Endothelial cell of umbilical vein (primary cell): ENCODE results near the gene GPR173. TPM values are rescaled to one million over a fixed set of nuclear protein-coding genes. Genes with fewer than 3 reads are reported as not detected.

Experiments
- BruUV-seq: library from RNA; stranded (reverse); fragments of 400-500 nt; replicated peaks from 2 replicates; lab custom pipeline; 2021; lab: Mats Ljungman, UMichigan
- CTCF ChIA-PET: fragments of 300-600, 350-600 bp; sonication (Branson Sonifier 250); formaldehyde crosslinking; loops from one replicate; lab custom pipeline; 2021; ENCODE audit warnings: antibody characterized with exemption, inconsistent platforms; lab: Charles Lee
- POLR2A ChIA-PET: fragments of 300-600, 350-600 bp; sonication (Branson Sonifier 250); formaldehyde crosslinking; loops from one replicate; lab custom pipeline; 2021; ENCODE audit warnings: antibody characterized with exemption, inconsistent platforms; lab: Charles Lee
- DNase-seq: peaks from one replicate; pipeline ENCODE4 v3.0.0-alpha.2; 2011; ENCODE audit warnings: low read depth, low spot score
- FAIRE-seq: peaks from 2 replicates; lab custom pipeline; 2011; peaks lifted over from hg19 to GRCh38; lab: Jason Lieb, UNC
- H2AFZ ChIP-seq: 2 replicates; pipeline ENCODE4 v1.6.0; 2012; ENCODE audit warnings: low read depth, low read length, control low read depth, inconsistent platforms
- H3K27ac ChIP-seq: 2 replicates; pipeline ENCODE4 v1.5.1; 2011; ENCODE audit warnings: low read depth, mild to moderate bottlenecking, control low read depth, low read length, moderate library complexity; ENCODE audit not compliant: insufficient read depth
- H3K27me3 ChIP-seq, 2 experiments: 2 replicates each; pipeline versions ENCODE4 v1.6.0 to v1.6.1; 2011; ENCODE audit warnings: low read length in 2 of 2, mixed read lengths in 1 of 2; ENCODE audit not compliant: control insufficient read depth in 2 of 2, insufficient read depth in 2 of 2
- H3K36me3 ChIP-seq, 2 experiments: 2 replicates in 1 of 2; 3 replicates in 1 of 2; pipeline ENCODE4 v1.5.1; 2011; ENCODE audit warnings: low read length in 2 of 2, mild to moderate bottlenecking in 1 of 2, moderate library complexity in 1 of 2; ENCODE audit not compliant: control insufficient read depth in 2 of 2, insufficient read depth in 2 of 2; ENCODE audit errors: extremely low read depth in 1 of 2
- H3K4me1 ChIP-seq: 3 replicates; pipeline ENCODE4 v1.5.1; 2011; ENCODE audit warnings: mild to moderate bottlenecking, low read length; ENCODE audit not compliant: control insufficient read depth, insufficient read depth; ENCODE audit errors: extremely low read depth
- H3K4me2 ChIP-seq: 2 replicates; pipeline ENCODE4 v1.6.1; 2011; ENCODE audit warnings: low read length, control low read depth, mixed read lengths; ENCODE audit not compliant: insufficient read depth
- H3K4me3 ChIP-seq, 3 experiments: fragments of 200-600 bp in 1 of 3; sonication (generic), shearing (Covaris generic) in 1 of 3; replicated peaks in 1 of 3; 2 replicates each; pipeline ENCODE4 v1.5.1; 2011 to 2016; ENCODE audit warnings: control low read depth in 3 of 3, low read length in 3 of 3, mild to moderate bottlenecking in 2 of 3, inconsistent platforms in 1 of 3, low read depth in 1 of 3, moderate library complexity in 1 of 3; ENCODE audit not compliant: insufficient read depth in 1 of 3
- H3K79me2 ChIP-seq: 2 replicates; pipeline ENCODE4 v1.6.0; 2012; ENCODE audit warnings: low read length, inconsistent platforms; ENCODE audit not compliant: control insufficient read depth, insufficient read depth
- H3K9ac ChIP-seq: replicated peaks from 2 replicates; pipeline ENCODE3; 2011; ENCODE audit warnings: low read length, control low read depth; ENCODE audit not compliant: insufficient read depth; ENCODE audit errors: extremely low read depth
- H3K9me1 ChIP-seq: replicated peaks from 3 replicates; pipeline ENCODE4 v1.6.0; 2011; ENCODE audit warnings: mild to moderate bottlenecking, low read length; ENCODE audit not compliant: control insufficient read depth, insufficient read depth; ENCODE audit errors: extremely low read depth
- H3K9me3 ChIP-seq: replicated peaks from 2 replicates; pipeline ENCODE4 v1.5.1; 2012; ENCODE audit warnings: low read length, inconsistent platforms; ENCODE audit not compliant: control insufficient read depth, insufficient read depth
- H4K20me1 ChIP-seq: replicated peaks from 2 replicates; pipeline ENCODE3; 2011; ENCODE audit warnings: mild to moderate bottlenecking, low read length; ENCODE audit not compliant: control insufficient read depth, insufficient read depth; ENCODE audit errors: extremely low read depth
- EZH2 ChIP-seq: IDR thresholded peaks from 2 replicates; pipeline ENCODE4 v1.6.1; 2012; ENCODE audit warnings: borderline replicate concordance, low read depth, mild to moderate bottlenecking, moderate library complexity, low read length, inconsistent platforms; ENCODE audit not compliant: severe bottlenecking
- FOS ChIP-seq: IDR thresholded peaks from 2 replicates; pipeline ENCODE4 v1.6.1; 2011; ENCODE audit warnings: mild to moderate bottlenecking, low read length, moderate library complexity, borderline replicate concordance; ENCODE audit not compliant: insufficient read depth
- GATA2 ChIP-seq: IDR thresholded peaks from 2 replicates; pipeline ENCODE4 v1.7.0; 2011; ENCODE audit warnings: low read depth, mild to moderate bottlenecking, moderate library complexity, mixed read lengths, low read length; ENCODE audit not compliant: insufficient read length, insufficient read depth
- JUN ChIP-seq: IDR thresholded peaks from 2 replicates; pipeline ENCODE4 v1.6.1; 2011; ENCODE audit warnings: borderline replicate concordance, low read depth; ENCODE audit not compliant: insufficient read length, insufficient read depth
- MAX ChIP-seq: IDR thresholded peaks from 2 replicates; pipeline ENCODE4 v1.6.1; 2011; ENCODE audit not compliant: insufficient read depth, insufficient read length
- MYC ChIP-seq: IDR thresholded peaks from one replicate; pipeline ENCODE4 v1.6.1; 2011; ENCODE audit warnings: mild to moderate bottlenecking, low read depth, low read length
- POLR2A ChIP-seq: IDR thresholded peaks from 2 replicates; pipeline ENCODE4 v1.6.1; 2012; ENCODE audit warnings: low read depth, mild to moderate bottlenecking, control low read depth, low read length
- POLR2AphosphoS5 ChIP-seq: IDR thresholded peaks from 2 replicates; pipeline ENCODE4 v1.6.1; 2012; ENCODE audit warnings: low read depth, mild to moderate bottlenecking, control low read depth, low read length, moderate library complexity; ENCODE audit not compliant: insufficient read depth
- dilution Hi-C: fragments of 300-500 bp; cut with MboI; formaldehyde crosslinking; loops from one replicate; pipeline ENCODE4 v1.15.0; 2019; ENCODE audit warnings: low sequenced_read_pairs; ENCODE audit not compliant: extremely low pct_ligation_motif_present
- intact Hi-C: fragments of 100-400 bp; cut with micrococcal nuclease; formaldehyde crosslinking; loops from one replicate; pipeline ENCODE4 v1.10.0; 2022
- polyA plus RNA-seq, 4 experiments: library from polyadenylated mRNA; depleted of rRNA in 3 of 4; stranded (reverse) in 3 of 4; unstranded in 1 of 4; fragments of >200 nt; gene quantifications; 2 replicates each; pipeline versions ENCODE4 v1.2.1 to v1.2.3, GENCODE V29; 2011 to 2012; ENCODE audit warnings: missing spikeins in 1 of 4
- total RNA-seq: library from RNA; stranded (reverse); gene quantifications from 2 replicates; pipeline ENCODE4 v1.2.3, GENCODE V29; 2021
- TF ChIP-seq, protein P1 (sequence below), 2 donors: IDR thresholded peaks; 1 replicate in 1 of 2; 2 replicates in 1 of 2; pipeline ENCODE4 v1.5.1; 2011; ENCODE audit warnings: low read length in 2 of 2, mild to moderate bottlenecking in 2 of 2, moderate library complexity in 2 of 2, control low read depth in 1 of 2, inconsistent platforms in 1 of 2, low read depth in 1 of 2; ENCODE audit not compliant: insufficient read depth in 1 of 2; ENCODE audit errors: extremely low read depth in 1 of 2

Gene GPR173
- total and polyA plus RNA-seq, 2 donors (not counting 3 experiments of a cell fraction or from before 2014, with no cell fraction given) = 9.2 to 11.3 TPM

- Histone ChIP-seq H3K79me2 (peaks cover 10% of the 10 kb centered on the region), H3K4me2 (peak overlapping the region; percentile 26), H3K9me1 (no peaks in the 10 kb centered on the region), H2AFZ (no peak overlapping the region), H3K27me3 (no peaks in the 10 kb centered on the region), H3K4me3 (peak overlapping the region in 1 of 3 experiments; percentile 29), H3K36me3 (peaks cover 0 to 12% of the 10 kb centered on the region in 2 experiments), H3K4me1 (peaks cover 5% of the 10 kb centered on the region), H3K9ac (no peak overlapping the region), H3K27ac (peak overlapping the region; percentile 38), H3K9me3 (no peaks in the 10 kb centered on the region), H4K20me1 (no peaks in the 10 kb centered on the region)
- ChIA-PET CTCF (no interaction called here), POLR2A (interaction anchor here (1.4 kb wide), 1 partner anchor 16 kb away, joined by 3 read pairs; no protein-coding TSS in a partner anchor)
- dilution Hi-C loops = no loop called here
- TF ChIP-seq MAX = no peak
- TF ChIP-seq EZH2 = no peak
- TF ChIP-seq MYC = no peak
- no peak for TF ChIP-seq POLR2A
- TF ChIP-seq FOS = no peak
- no peak for TF ChIP-seq GATA2
- TF ChIP-seq JUN = no peak
- TF ChIP-seq POLR2AphosphoS5 = no peak
- TF ChIP-seq, protein P1, sequence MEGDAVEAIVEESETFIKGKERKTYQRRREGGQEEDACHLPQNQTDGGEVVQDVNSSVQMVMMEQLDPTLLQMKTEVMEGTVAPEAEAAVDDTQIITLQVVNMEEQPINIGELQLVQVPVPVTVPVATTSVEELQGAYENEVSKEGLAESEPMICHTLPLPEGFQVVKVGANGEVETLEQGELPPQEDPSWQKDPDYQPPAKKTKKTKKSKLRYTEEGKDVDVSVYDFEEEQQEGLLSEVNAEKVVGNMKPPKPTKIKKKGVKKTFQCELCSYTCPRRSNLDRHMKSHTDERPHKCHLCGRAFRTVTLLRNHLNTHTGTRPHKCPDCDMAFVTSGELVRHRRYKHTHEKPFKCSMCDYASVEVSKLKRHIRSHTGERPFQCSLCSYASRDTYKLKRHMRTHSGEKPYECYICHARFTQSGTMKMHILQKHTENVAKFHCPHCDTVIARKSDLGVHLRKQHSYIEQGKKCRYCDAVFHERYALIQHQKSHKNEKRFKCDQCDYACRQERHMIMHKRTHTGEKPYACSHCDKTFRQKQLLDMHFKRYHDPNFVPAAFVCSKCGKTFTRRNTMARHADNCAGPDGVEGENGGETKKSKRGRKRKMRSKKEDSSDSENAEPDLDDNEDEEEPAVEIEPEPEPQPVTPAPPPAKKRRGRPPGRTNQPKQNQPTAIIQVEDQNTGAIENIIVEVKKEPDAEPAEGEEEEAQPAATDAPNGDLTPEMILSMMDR (IDR thresholded peaks at IDR 0.05; ENCODE audit: extremely low read depth in 1 of 2, insufficient read depth in 1 of 2, low read depth in 1 of 2, low read length in 2 of 2) = no peak
- BruUV-seq = no TSS peak
- intact Hi-C loops = no loop called here
- FAIRE-seq (peak; percentile 67), DNase-seq (peak; percentile 12)
Measured at GRCh38 chrX:53080628-53081580, 32.3 kb downstream of the GPR173 start.
